HL-60 (cell line): Measurements from ENCODE around the gene PREB.

ENCODE experiments used
- DNase-seq, 2 experiments: peaks; one replicate each; pipeline ENCODE4 v3.0.0-alpha.2; 2010 to 2020; ENCODE audit warnings: low read depth in 1 of 2, low spot score in 1 of 2
- H3K27ac ChIP-seq: fragments of 250-450 bp; sonication (Bioruptor Pico); replicated peaks from 2 replicates; pipeline ENCODE4 v1.5.1; 2020; ENCODE audit warnings: mild to moderate bottlenecking, moderate library complexity
- H3K27me3 ChIP-seq: fragments of 250-450 bp; sonication (Bioruptor Pico); 2 replicates; pipeline ENCODE4 v1.5.1; 2021; ENCODE audit warnings: mild to moderate bottlenecking, moderate library complexity; ENCODE audit not compliant: insufficient read depth, poor library complexity, severe bottlenecking
- H3K4me3 ChIP-seq: replicated peaks from 2 replicates; pipeline ENCODE4 v1.5.1; 2011; ENCODE audit warnings: mild to moderate bottlenecking, control low read depth, low read length; ENCODE audit not compliant: insufficient read depth
- CTCF ChIP-seq: IDR thresholded peaks from one replicate; pipeline ENCODE4 v1.5.1; 2011; ENCODE audit warnings: low read length, control low read depth, inconsistent platforms; ENCODE audit not compliant: insufficient read depth
- GABPA ChIP-seq: IDR thresholded peaks from 2 replicates; pipeline ENCODE4 v1.6.1; 2012; ENCODE audit warnings: low read depth
- POLR2AphosphoS5 ChIP-seq: IDR thresholded peaks from 2 replicates; pipeline ENCODE4 v1.6.1; 2012; ENCODE audit warnings: low read depth
- SPI1 ChIP-seq: IDR thresholded peaks from 2 replicates; pipeline ENCODE4 v1.6.1; 2012; ENCODE audit warnings: low read depth, mild to moderate bottlenecking, borderline replicate concordance
- TF ChIP-seq, protein P1 (sequence below): IDR thresholded peaks from 2 replicates; pipeline ENCODE4 v1.6.1; 2012; ENCODE audit warnings: low read depth; ENCODE audit not compliant: insufficient replicate concordance

The PREB gene

GRCh38 chr2:27109083-27109482 is 25.4 kb downstream of the PREB start:
- Histone ChIP-seq H3K4me3 (no peak overlapping the region), H3K27me3 (no peaks in the 10 kb centered on the region), H3K27ac (no peak overlapping the region)
- DNase-seq, result no peak
- TF ChIP-seq, protein P1, sequence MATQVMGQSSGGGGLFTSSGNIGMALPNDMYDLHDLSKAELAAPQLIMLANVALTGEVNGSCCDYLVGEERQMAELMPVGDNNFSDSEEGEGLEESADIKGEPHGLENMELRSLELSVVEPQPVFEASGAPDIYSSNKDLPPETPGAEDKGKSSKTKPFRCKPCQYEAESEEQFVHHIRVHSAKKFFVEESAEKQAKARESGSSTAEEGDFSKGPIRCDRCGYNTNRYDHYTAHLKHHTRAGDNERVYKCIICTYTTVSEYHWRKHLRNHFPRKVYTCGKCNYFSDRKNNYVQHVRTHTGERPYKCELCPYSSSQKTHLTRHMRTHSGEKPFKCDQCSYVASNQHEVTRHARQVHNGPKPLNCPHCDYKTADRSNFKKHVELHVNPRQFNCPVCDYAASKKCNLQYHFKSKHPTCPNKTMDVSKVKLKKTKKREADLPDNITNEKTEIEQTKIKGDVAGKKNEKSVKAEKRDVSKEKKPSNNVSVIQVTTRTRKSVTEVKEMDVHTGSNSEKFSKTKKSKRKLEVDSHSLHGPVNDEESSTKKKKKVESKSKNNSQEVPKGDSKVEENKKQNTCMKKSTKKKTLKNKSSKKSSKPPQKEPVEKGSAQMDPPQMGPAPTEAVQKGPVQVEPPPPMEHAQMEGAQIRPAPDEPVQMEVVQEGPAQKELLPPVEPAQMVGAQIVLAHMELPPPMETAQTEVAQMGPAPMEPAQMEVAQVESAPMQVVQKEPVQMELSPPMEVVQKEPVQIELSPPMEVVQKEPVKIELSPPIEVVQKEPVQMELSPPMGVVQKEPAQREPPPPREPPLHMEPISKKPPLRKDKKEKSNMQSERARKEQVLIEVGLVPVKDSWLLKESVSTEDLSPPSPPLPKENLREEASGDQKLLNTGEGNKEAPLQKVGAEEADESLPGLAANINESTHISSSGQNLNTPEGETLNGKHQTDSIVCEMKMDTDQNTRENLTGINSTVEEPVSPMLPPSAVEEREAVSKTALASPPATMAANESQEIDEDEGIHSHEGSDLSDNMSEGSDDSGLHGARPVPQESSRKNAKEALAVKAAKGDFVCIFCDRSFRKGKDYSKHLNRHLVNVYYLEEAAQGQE, result no peak
- TF ChIP-seq POLR2AphosphoS5, result no peak
- no peak for TF ChIP-seq SPI1
- no peak for TF ChIP-seq GABPA
- TF ChIP-seq CTCF, result no peak

GRCh38 chr2:27108221-27108620 is 26.2 kb downstream of the PREB start:
- H3K27ac ChIP-seq, result no peak overlapping the region
- H3K27me3 ChIP-seq, result no peaks in the 10 kb centered on the region
- no peak overlapping the region for H3K4me3 ChIP-seq
- no peak for DNase-seq
- TF ChIP-seq CTCF, result no peak
- no peak for TF ChIP-seq POLR2AphosphoS5
- TF ChIP-seq SPI1, result no peak
- TF ChIP-seq, protein P1, result no peak
- TF ChIP-seq GABPA, result no peak

DNA sequence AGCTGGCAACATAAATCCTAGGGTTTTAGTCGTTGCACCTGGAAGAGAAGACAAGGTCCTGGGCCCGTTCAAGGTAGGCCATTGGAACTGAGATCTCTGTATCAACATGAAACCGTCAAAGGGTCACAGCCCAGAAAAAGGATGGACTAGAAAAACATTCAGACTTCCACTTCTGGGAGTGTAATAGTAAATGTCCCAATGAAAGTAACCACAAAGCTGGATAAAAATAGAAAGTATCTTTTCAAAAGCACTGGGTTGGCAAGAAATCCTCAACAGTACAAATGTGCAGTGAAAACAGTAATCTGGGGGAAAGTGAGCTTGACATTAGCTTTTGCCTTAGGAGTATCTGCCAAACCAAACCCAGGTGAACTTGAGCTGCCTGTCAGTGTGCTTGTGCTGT is 28.5 kb downstream of the PREB start:
- Histone ChIP-seq H3K4me3 (no peak overlapping the region), H3K27me3 (no peaks in the 10 kb centered on the region), H3K27ac (no peak overlapping the region)
- no peak for TF ChIP-seq SPI1
- no peak for TF ChIP-seq CTCF
- no peak for TF ChIP-seq GABPA
- TF ChIP-seq, protein P1, result no peak
- no peak for TF ChIP-seq POLR2AphosphoS5
- DNase-seq, result no peak
